Neural progenitor cell (in vitro differentiated cells): ENCODE measurements around the gene ADAMTS4. TPM values are rescaled to one million over a fixed set of nuclear protein-coding genes. Genes with fewer than 3 reads are reported as not detected.

Source experiments
- DNase-seq: peaks from one replicate; pipeline ENCODE4 v3.0.0-alpha.2; 2016; ENCODE audit warnings: low spot score
- H2AFZ ChIP-seq: fragments of 200-600 bp; sonication (generic); replicated peaks from 2 replicates; pipeline ENCODE4 v1.6.1; 2016; ENCODE audit warnings: antibody characterized with exemption
- H3F3A ChIP-seq: fragments of 200-600 bp; sonication (generic); 2 replicates; pipeline ENCODE4 v1.6.1; 2016; ENCODE audit warnings: antibody characterized with exemption, low read depth
- H3K27ac ChIP-seq: fragments of 200-600 bp; sonication (generic); 2 replicates; pipeline ENCODE4 v1.5.1; 2016; ENCODE audit warnings: mild to moderate bottlenecking
- H3K27me3 ChIP-seq: fragments of 200-600 bp; sonication (generic); 2 replicates; pipeline ENCODE4 v1.6.1; 2016; ENCODE audit warnings: mild to moderate bottlenecking, moderate library complexity
- H3K36me3 ChIP-seq: fragments of 200-600 bp; sonication (generic); 2 replicates; pipeline ENCODE4 v1.5.1; 2016
- H3K4me1 ChIP-seq: fragments of 200-600 bp; sonication (generic); 2 replicates; pipeline ENCODE4 v1.6.1; 2016; ENCODE audit warnings: mixed run types
- H3K4me2 ChIP-seq: fragments of 200-600 bp; sonication (generic); 2 replicates; pipeline ENCODE4 v1.6.1; 2016
- H3K4me3 ChIP-seq: fragments of 200-600 bp; sonication (generic); 2 replicates; pipeline ENCODE4 v1.5.1; 2016
- H3K79me2 ChIP-seq: fragments of 200-600 bp; sonication (generic); 2 replicates; pipeline ENCODE4 v1.6.1; 2016; ENCODE audit warnings: low read depth
- H3K9ac ChIP-seq: fragments of 200-600 bp; sonication (generic); 2 replicates; pipeline ENCODE4 v1.6.1; 2016
- H3K9me3 ChIP-seq: fragments of 200-600 bp; sonication (generic); 2 replicates; pipeline ENCODE4 v1.5.1; 2016; ENCODE audit warnings: low read depth
- H4K20me1 ChIP-seq: fragments of 200-600 bp; sonication (generic); 2 replicates; pipeline ENCODE4 v1.6.1; 2016; ENCODE audit warnings: low read depth
- H3K27ac Mint-ChIP-seq: 3 replicates; pipeline ENCODE4 v1.8.0; 2021; ENCODE audit warnings: mixed read lengths
- H3K27me3 Mint-ChIP-seq: 2 replicates; pipeline ENCODE4 v1.8.0; 2022; ENCODE audit warnings: low read depth, mild to moderate bottlenecking, inconsistent platforms, moderate library complexity, mixed read lengths; ENCODE audit not compliant: insufficient read depth
- H3K36me3 Mint-ChIP-seq: 3 replicates; pipeline ENCODE4 v1.8.0; 2021; ENCODE audit warnings: mixed read lengths
- H3K4me1 Mint-ChIP-seq: 3 replicates; pipeline ENCODE4 v1.8.0; 2021; ENCODE audit warnings: mixed read lengths
- H3K4me3 Mint-ChIP-seq: 3 replicates; pipeline ENCODE4 v1.8.0; 2021; ENCODE audit warnings: mild to moderate bottlenecking, moderate library complexity, mixed read lengths
- H3K9me3 Mint-ChIP-seq: 3 replicates; pipeline ENCODE4 v1.8.0; 2020; ENCODE audit warnings: mixed read lengths
- EZH2 ChIP-seq: fragments of 200-600 bp; sonication (generic); IDR thresholded peaks from 2 replicates; pipeline ENCODE4 v1.6.1; 2017; ENCODE audit warnings: antibody characterized with exemption, mild to moderate bottlenecking, moderate library complexity
- EZH2phosphoT487 ChIP-seq: fragments of 200-600 bp; sonication (generic); IDR thresholded peaks from 2 replicates; pipeline ENCODE4 v1.6.1; 2017; ENCODE audit warnings: antibody characterized with exemption
- total RNA-seq: library from RNA; depleted of rRNA; stranded (reverse); fragments of >200 nt; gene quantifications from 2 replicates; pipeline ENCODE4 v1.2.3, GENCODE V29; 2015; ENCODE audit warnings: low replicate concordance
- TF ChIP-seq, protein P1 (sequence below): fragments of 200-600 bp; sonication (generic); IDR thresholded peaks from 2 replicates; pipeline ENCODE4 v1.5.1; 2017; ENCODE audit warnings: antibody characterized with exemption, mild to moderate bottlenecking

The ADAMTS4 gene
- total RNA-seq, 1 donor from 2014 or later = 1.3 TPM

- H3K4me3 ChIP-seq = peak overlapping the region; percentile 11
- peak overlapping the region; percentile 90 for H3K27ac Mint-ChIP-seq
- H2AFZ ChIP-seq = no peak overlapping the region
- no peaks in the 10 kb centered on the region for H3K9me3 ChIP-seq
- peaks cover 7% of the 10 kb centered on the region for H3K27me3 Mint-ChIP-seq
- peaks cover 57% of the 10 kb centered on the region for H3K4me1 ChIP-seq
- no peaks in the 10 kb centered on the region for H3K9me3 Mint-ChIP-seq
- no peaks in the 10 kb centered on the region for H3K36me3 Mint-ChIP-seq
- TF ChIP-seq EZH2phosphoT487 = no peak
- TF ChIP-seq, protein P1, sequence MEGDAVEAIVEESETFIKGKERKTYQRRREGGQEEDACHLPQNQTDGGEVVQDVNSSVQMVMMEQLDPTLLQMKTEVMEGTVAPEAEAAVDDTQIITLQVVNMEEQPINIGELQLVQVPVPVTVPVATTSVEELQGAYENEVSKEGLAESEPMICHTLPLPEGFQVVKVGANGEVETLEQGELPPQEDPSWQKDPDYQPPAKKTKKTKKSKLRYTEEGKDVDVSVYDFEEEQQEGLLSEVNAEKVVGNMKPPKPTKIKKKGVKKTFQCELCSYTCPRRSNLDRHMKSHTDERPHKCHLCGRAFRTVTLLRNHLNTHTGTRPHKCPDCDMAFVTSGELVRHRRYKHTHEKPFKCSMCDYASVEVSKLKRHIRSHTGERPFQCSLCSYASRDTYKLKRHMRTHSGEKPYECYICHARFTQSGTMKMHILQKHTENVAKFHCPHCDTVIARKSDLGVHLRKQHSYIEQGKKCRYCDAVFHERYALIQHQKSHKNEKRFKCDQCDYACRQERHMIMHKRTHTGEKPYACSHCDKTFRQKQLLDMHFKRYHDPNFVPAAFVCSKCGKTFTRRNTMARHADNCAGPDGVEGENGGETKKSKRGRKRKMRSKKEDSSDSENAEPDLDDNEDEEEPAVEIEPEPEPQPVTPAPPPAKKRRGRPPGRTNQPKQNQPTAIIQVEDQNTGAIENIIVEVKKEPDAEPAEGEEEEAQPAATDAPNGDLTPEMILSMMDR = no peak
- no peak for TF ChIP-seq EZH2
- peak overlapping the region; percentile 0 for H3K9ac ChIP-seq
- H3K4me1 Mint-ChIP-seq = peaks cover 58% of the 10 kb centered on the region
- peak overlapping the region; percentile 83 for H3K4me2 ChIP-seq
- no peaks in the 10 kb centered on the region for H3K79me2 ChIP-seq
- H3K4me3 Mint-ChIP-seq = peak overlapping the region; percentile 62
- peaks cover 42% of the 10 kb centered on the region for H3F3A ChIP-seq
- peak; percentile 71 for DNase-seq
- peak overlapping the region; percentile 5 for H3K27ac ChIP-seq
- no peaks in the 10 kb centered on the region for H3K27me3 ChIP-seq
- no peaks in the 10 kb centered on the region for H4K20me1 ChIP-seq
- no peaks in the 10 kb centered on the region for H3K36me3 ChIP-seq
These were observed 2.1 kb downstream of the ADAMTS4 start for GRCh38 chr1:161196521-161197451.

- H3K27me3 ChIP-seq = no peaks in the 10 kb centered on the region
- DNase-seq = no peak
- no peak overlapping the region for H2AFZ ChIP-seq
- H3K27ac ChIP-seq = no peak overlapping the region
- H3K9ac ChIP-seq = no peak overlapping the region
- no peaks in the 10 kb centered on the region for H3K9me3 Mint-ChIP-seq
- H3K4me1 ChIP-seq = peaks cover 50% of the 10 kb centered on the region
- H3K27ac Mint-ChIP-seq = peak overlapping the region; percentile 10
- H3K4me3 ChIP-seq = no peak overlapping the region
- H3K79me2 ChIP-seq = no peaks in the 10 kb centered on the region
- no peak overlapping the region for H3K4me2 ChIP-seq
- H3K4me3 Mint-ChIP-seq = peak overlapping the region; percentile 27
- no peaks in the 10 kb centered on the region for H3K36me3 ChIP-seq
- H4K20me1 ChIP-seq = no peaks in the 10 kb centered on the region
- H3K36me3 Mint-ChIP-seq = no peaks in the 10 kb centered on the region
- peaks cover 8% of the 10 kb centered on the region for H3K27me3 Mint-ChIP-seq
- TF ChIP-seq, protein P1 = no peak
- TF ChIP-seq EZH2phosphoT487 (no peak), EZH2 (no peak)
- peaks cover 36% of the 10 kb centered on the region for H3F3A ChIP-seq
- H3K4me1 Mint-ChIP-seq = peaks cover 55% of the 10 kb centered on the region
- no peaks in the 10 kb centered on the region for H3K9me3 ChIP-seq
These were observed 2.7 kb downstream of the ADAMTS4 start for GRCh38 chr1:161196111-161196510.

DNA sequence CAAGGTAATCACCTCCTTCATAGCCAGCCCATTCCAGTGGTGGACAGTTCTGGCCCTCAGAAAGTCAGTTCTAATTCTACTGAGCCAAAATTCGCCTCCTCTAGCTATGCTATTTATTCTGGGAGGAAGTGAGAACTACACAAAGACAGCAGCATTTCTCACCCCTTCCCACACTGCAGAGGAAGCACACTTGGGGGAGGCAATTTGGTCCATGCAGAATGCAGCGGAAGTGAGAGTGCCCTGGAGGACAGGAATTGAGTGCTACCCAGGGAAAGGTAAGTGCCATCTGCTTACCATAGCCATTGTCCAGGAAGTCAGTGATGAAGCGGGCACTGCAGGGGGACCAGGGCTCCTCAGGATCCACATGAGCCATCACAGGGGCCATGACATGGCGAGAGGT lies 3.7 kb downstream of the ADAMTS4 start:
- H3K4me1 Mint-ChIP-seq = peaks cover 48% of the 10 kb centered on the region
- Histone ChIP-seq H3K36me3 (no peaks in the 10 kb centered on the region), H3K4me1 (peaks cover 41% of the 10 kb centered on the region), H3K27ac (no peak overlapping the region), H3K79me2 (no peaks in the 10 kb centered on the region), H3K4me3 (no peak overlapping the region), H4K20me1 (no peaks in the 10 kb centered on the region), H3K27me3 (no peaks in the 10 kb centered on the region), H3K9me3 (no peaks in the 10 kb centered on the region), H3K4me2 (no peak overlapping the region), H3F3A (peaks cover 27% of the 10 kb centered on the region), H3K9ac (no peak overlapping the region), H2AFZ (no peak overlapping the region)
- no peak overlapping the region for H3K4me3 Mint-ChIP-seq
- no peak overlapping the region for H3K27ac Mint-ChIP-seq
- H3K9me3 Mint-ChIP-seq = no peaks in the 10 kb centered on the region
- DNase-seq = no peak
- TF ChIP-seq, protein P1 = no peak
- no peak for TF ChIP-seq EZH2
- TF ChIP-seq EZH2phosphoT487 = no peak
- H3K27me3 Mint-ChIP-seq = peaks cover 8% of the 10 kb centered on the region
- no peaks in the 10 kb centered on the region for H3K36me3 Mint-ChIP-seq
